GM04504 (cell line): ENCODE data around the gene NR5A1.

Experiments
- DNase-seq: peaks from one replicate; pipeline ENCODE4 v3.0.0-alpha.2; 2012; ENCODE audit warnings: low read depth

NR5A1 gene

GRCh38 chr9:124506931-124507879 lies at the start of gene NR5A1:
TSS of gene NR5A1 (minus strand) at chr9:124507399. CDS start at chr9:124503395, 4,004 bp downstream.
- DNase-seq = no peak

- no peak for DNase-seq
Observed at GRCh38 chr9:124555043-124555442, 47.8 kb upstream of the NR5A1 start.

DNA sequence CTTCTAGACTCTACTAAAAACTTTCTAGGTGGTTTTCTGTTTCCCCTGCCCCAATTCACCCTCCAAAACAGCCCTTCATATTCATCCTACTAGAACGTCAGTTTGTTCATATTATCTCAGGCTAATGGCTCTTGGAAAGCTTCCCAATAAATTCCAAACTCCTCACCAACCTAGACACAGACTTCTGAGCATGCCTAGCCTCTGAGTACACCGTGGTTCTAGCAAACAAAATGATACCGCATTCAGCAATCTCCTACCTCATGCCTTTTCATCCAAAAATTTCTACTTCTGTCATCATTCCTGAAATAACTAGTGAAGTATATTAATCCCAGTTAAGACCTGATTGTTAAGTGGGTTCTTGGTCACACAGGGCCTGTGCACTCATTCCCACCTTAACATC lies 46.5 kb upstream of the NR5A1 start:
- no peak for DNase-seq

GRCh38 chr9:124552273-124552605 lies 45.0 kb upstream of the NR5A1 start:
- DNase-seq = no peak

- no peak for DNase-seq
Observed at GRCh38 chr9:124551472-124552272, 44.5 kb upstream of the NR5A1 start.

DNA sequence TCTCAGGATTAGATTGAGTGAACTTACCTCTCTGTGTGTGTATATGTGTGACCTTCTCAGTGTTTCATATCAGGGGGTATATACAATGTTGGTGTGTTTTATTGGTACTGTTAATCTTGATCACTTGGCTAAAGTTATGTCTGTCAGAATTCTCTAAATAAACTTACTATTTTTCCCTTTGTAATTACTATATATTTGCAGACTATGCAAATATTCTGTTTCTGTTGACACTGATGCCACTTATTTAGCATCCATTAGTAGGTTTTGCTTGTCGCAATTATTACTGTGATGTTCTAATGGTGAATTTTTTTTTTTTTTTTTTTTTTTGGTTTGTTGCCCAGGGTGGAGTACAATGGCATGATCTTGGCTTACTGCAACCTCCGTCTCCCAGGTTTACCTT lies 42.9 kb upstream of the NR5A1 start:
- no peak for DNase-seq

GRCh38 chr9:124549016-124549415 lies 41.8 kb upstream of the NR5A1 start:
- DNase-seq = no peak

DNA sequence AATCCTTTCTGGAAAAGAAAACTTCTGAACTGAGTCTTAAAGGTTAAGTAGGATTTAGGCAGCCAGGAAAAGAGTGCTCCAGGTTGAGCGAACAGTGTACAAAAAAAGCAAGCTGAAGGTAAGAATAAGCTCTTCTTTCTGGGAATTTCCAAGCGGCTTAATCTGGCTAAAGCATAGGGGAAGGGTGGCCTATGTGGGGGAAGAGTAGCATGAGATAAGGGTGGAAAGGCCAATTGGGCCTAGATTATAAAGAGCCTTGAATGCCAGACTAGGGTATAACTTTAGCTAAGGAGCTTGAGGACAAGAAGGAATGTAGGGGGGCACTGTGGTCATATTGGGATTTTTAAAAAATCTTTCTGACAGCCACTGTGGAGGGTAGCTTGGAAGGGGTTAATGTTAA lies 37.3 kb upstream of the NR5A1 start:
- no peak for DNase-seq

DNA sequence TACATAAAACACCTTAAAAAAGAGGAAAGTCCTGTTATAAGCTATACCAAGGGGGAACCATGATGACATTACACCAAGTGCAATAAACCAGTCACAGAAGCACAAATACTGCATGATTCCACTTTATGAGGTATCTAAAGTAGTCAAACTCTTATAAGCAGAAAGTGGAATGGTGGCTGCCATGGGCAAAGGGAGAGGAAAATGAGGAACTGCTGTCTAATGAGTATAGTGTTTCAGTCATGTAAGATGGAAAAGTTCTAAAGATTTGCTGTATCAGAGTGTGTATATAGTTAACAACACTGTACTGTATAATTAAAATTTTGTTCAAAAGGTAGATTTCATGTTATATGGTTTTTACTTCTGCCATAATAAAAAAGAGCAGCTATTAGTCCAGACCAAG lies 34.6 kb upstream of the NR5A1 start:
- DNase-seq = no peak

GRCh38 chr9:124537926-124538325 lies 30.7 kb upstream of the NR5A1 start:
- no peak for DNase-seq

DNA sequence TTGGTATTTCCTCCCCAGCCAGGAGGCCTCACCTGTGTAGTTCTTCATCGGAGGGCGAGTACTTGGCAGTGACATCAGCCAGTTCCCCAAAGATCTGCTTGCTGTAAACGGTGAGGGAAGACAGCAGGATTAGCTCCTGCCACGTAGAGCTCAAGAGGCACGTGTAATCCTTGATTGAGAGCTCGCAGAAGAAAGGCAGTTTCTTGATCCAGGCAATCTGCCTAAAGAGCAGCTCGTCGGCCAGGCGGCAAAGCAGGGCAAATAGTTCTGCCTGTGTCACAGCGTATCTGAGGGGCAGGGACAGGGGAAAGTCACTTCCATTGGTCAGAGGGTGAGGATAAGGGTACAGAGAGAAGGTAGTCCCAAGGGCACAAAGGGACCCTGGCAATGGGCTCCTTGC lies 28.6 kb upstream of the NR5A1 start:
- no peak for DNase-seq

DNA sequence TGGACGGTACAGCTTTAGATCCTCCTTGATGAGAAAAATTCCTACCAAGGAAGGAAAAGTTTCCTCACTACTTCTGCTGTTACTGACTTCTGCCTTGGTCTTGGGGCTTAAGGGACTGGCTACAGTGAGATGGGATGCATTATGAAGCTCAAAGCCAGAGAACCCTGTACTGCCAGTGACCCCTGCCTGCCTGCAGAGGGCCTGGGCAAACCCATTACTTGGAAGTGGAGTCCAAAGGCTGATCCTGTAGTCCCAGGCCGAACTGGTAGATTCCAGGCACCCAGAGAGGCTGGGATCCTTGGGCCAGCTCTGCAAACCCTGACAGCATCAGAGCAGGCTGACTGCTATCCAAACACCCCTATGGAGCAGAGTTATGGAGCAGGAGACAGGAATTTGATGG lies 25.7 kb upstream of the NR5A1 start:
- DNase-seq = no peak

DNA sequence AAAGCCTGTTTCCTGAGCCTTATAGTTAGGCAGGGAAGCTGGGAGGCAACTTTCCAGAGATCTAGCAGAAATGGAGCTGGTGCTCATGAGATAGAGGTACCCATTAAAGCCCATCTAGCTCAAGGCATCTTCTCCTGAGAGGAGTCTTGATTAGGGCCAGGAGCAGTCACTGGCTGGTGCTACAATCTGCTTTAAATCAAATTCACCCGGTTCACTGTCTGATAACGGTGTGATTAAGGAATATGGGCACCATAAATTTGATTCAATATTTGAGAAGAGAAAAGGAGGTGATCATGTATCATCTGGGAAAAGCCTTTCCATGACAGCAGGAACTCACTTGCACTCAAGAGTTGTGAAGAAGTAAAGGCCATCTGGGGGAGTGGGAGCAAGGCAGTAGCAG lies 23.9 kb upstream of the NR5A1 start:
- DNase-seq = no peak

DNA sequence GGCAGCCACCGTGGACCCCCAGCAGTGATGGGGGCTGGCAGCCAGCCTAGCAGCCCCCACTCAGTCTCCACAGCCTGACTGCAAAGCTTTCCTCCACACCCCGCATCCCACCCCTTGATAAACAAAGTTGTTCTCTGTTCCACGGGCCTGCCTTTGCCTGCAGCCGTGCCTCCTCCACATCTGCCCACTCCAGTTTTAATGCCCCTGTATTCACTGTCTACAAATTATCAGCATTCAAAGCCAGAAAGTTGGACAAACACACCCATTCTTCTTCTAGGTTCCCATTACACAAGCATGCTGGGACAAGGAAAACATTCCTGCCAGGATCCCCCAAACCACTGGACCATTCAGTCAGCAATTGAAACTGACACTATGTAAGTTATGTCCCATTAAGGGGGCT lies 23.0 kb upstream of the NR5A1 start:
- no peak for DNase-seq

GRCh38 chr9:124527781-124528180 lies 20.6 kb upstream of the NR5A1 start:
- DNase-seq = no peak

DNA sequence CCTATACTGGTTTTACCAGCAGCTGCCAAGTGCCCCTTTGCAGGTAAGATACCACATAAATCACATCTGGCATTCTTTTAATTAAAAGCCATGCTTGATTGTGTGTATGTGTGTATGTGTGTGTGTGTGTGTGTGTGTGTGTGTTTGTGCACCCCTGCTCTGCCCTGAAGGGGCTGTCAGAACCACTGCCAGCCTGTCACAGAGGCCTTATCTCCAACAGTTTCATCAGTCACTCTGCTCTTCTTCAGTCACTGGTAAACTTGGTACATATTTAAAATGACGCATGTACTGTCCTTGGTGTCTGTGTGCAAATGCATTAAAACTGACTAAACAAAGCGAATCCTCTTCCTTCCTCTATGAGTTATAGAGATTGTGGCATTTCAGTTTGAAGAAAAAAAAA lies 19.0 kb upstream of the NR5A1 start:
- DNase-seq = no peak

GRCh38 chr9:124522121-124523098 lies 15.2 kb upstream of the NR5A1 start:
- no peak for DNase-seq

DNA sequence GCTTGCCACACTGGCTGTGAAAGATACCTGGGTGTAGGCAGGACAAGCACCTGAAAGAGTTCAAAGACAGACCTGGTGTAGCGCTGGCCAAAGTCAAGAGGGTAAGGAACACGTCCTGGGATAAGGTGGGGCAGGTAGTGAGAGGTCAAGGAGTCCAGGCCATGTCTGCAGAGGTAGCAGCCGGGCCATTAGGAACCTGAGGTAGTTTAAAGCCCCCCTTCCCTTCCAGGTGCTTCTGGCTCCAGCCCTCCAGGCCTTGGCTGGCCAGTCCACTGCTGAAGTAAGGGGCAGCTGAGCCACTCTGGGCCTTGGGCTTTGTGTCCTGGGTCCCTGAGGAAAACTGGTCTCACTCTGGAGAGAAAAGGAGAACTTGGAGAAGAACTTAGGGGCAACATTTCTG lies 13.9 kb upstream of the NR5A1 start:
- DNase-seq = no peak

DNA sequence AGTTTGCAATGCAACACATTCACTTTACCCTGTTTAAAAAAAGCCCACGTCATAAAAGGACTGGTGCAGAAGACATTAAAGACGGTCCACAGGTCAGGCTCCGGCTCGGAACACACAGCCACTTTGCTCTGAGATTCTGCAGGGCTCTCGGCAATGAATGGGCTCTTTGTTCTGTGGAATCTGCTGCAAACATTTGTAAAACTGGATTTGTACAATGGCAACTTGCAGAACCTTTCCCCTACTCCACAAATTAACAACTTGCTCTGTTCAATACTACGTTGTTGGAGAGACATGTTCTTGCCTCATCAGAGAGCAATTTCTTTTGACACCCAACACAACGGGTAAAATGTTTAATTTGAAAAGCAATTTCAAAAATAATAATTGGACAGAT lies 13.0 kb upstream of the NR5A1 start:
- no peak for DNase-seq

DNA sequence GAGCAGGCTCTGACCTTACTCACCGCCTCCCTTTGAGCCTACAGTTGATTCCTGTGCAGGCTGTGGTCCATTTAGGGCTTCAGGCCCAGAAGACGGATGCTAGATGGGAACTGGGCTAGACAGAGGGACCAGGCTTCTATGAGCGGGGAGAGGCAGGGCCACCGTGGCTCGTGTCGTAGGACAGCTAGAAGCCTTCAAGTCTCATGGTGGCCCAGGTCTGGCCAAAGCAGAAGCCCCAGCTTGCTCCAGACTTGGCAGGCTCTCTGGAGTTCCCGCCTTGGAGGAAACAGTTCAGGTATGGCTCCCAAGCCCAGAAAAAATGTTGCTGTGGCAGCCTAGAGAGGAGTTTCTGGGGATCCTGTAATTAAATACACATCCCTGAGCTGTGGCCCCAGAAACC lies 10.9 kb upstream of the NR5A1 start:
- no peak for DNase-seq

DNA sequence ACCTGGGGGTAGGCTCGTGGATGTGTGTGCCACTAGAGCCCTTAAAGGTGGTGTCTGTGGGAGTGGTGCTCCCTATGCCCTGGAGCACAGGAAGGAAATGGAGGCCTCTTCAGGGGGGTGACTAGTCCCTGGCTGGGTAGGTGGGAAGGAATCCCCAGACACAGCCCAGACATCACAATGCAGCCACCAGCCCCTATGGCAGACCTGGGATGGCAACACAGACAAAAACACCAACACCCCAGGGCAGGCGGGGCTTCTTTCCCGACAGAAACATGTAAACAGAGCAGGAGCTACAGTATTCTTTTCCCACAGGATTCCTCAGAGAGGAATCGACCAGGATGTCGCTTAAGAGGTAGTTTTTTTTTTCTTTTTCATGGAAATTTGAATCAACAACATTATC lies 10.4 kb upstream of the NR5A1 start:
- no peak for DNase-seq

DNA sequence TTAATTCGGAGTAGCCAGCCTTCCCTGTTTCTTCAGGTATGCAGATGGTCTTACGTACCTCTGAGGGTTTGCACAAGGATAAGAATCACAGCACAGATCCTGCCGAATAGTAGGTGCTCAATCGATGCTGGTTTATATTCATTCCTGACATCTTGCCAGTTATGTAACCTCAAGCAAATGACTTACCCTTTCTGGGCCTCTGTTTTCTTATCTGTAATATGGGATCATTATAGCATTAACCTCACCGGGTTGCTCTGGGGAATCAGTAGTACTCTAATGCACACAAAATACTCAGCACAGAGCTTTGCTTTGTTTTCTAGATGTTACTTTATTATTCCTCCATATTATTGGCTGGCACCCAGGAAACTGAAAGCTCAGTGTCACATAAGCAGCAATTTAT lies 7.7 kb upstream of the NR5A1 start:
- DNase-seq = no peak
